Measurements from ENCODE around the gene EFEMP1.

EFEMP1 gene

GRCh38 chr2:55887351-55887750, 36.2 kb downstream of the EFEMP1 start:
- peak; percentile 72 for DNase-seq (ENCODE audit: low read depth, low spot score)
- no peak for TF ChIP-seq CTCF (IDR thresholded peaks at IDR 0.05; ENCODE audit: low read depth, low read length)
- in situ Hi-C loops (cut with HindIII; ENCODE audit: low sequenced_read_pairs) = no loop called here
- no peak overlapping the region for H3K4me3 ChIP-seq (ENCODE audit: low read depth, low read length)

- TF ChIP-seq CTCF (IDR thresholded peaks at IDR 0.05; ENCODE audit: low read depth, low read length) = no peak
- in situ Hi-C loops (cut with HindIII; ENCODE audit: low sequenced_read_pairs) = no loop called here
- H3K4me3 ChIP-seq (ENCODE audit: low read depth, low read length) = no peak overlapping the region
- DNase-seq (ENCODE audit: low read depth, low spot score) = no peak
These were observed 37.7 kb downstream of the EFEMP1 start for GRCh38 chr2:55885944-55886281.

GRCh38 chr2:55885127-55885943, 38.2 kb downstream of the EFEMP1 start:
- in situ Hi-C loops (cut with HindIII; ENCODE audit: low sequenced_read_pairs) = no loop called here
- no peak overlapping the region for H3K4me3 ChIP-seq (ENCODE audit: low read depth, low read length)
- peak; percentile 99 for DNase-seq (ENCODE audit: low read depth, low spot score)
- no peak for TF ChIP-seq CTCF (IDR thresholded peaks at IDR 0.05; ENCODE audit: low read depth, low read length)

GRCh38 chr2:55883829-55884228, 39.8 kb downstream of the EFEMP1 start:
- DNase-seq (ENCODE audit: low read depth, low spot score) = no peak
- no peak overlapping the region for H3K4me3 ChIP-seq (ENCODE audit: low read depth, low read length)
- in situ Hi-C loops (cut with HindIII; ENCODE audit: low sequenced_read_pairs) = no loop called here
- no peak for TF ChIP-seq CTCF (IDR thresholded peaks at IDR 0.05; ENCODE audit: low read depth, low read length)

GRCh38 chr2:55883357-55883756, 40.2 kb downstream of the EFEMP1 start:
- in situ Hi-C loops (cut with HindIII; ENCODE audit: low sequenced_read_pairs) = no loop called here
- no peak overlapping the region for H3K4me3 ChIP-seq (ENCODE audit: low read depth, low read length)
- TF ChIP-seq CTCF (IDR thresholded peaks at IDR 0.05; ENCODE audit: low read depth, low read length) = no peak
- no peak for DNase-seq (ENCODE audit: low read depth, low spot score)

GRCh38 chr2:55882954-55883353, 40.6 kb downstream of the EFEMP1 start:
- DNase-seq (ENCODE audit: low read depth, low spot score) = no peak
- no peak for TF ChIP-seq CTCF (IDR thresholded peaks at IDR 0.05; ENCODE audit: low read depth, low read length)
- in situ Hi-C loops (cut with HindIII; ENCODE audit: low sequenced_read_pairs) = no loop called here
- H3K4me3 ChIP-seq (ENCODE audit: low read depth, low read length) = no peak overlapping the region

Measured in astrocyte of the spinal cord (primary cell).